Measurements from ENCODE around the gene FAM187B.

The FAM187B gene

GRCh38 chr19:35228177-35228930 is at the start of gene FAM187B:
TSS of gene FAM187B (minus strand) at chr19:35228739. CDS start at chr19:35228680, 59 bp downstream.
- no peak for DNase-seq

- DNase-seq: no peak
These were observed 48.3 kb upstream of the FAM187B start for GRCh38 chr19:35276706-35277281.

GRCh38 chr19:35274323-35274722 is 45.8 kb upstream of the FAM187B start:
- DNase-seq: no peak

GRCh38 chr19:35273686-35274259 is 45.2 kb upstream of the FAM187B start:
- DNase-seq: no peak

GRCh38 chr19:35272954-35273649 is 44.6 kb upstream of the FAM187B start:
- no peak for DNase-seq

- DNase-seq: no peak
These were observed 43.7 kb upstream of the FAM187B start for GRCh38 chr19:35272122-35272719.

- no peak for DNase-seq
These were observed 43.0 kb upstream of the FAM187B start for GRCh38 chr19:35271546-35271945.

- no peak for DNase-seq
These were observed 41.9 kb upstream of the FAM187B start for GRCh38 chr19:35270381-35270811.

GRCh38 chr19:35269438-35270117 is 41.0 kb upstream of the FAM187B start:
- peak; percentile 33 for DNase-seq

GRCh38 chr19:35268536-35269437 is 40.2 kb upstream of the FAM187B start, which contains the start of gene USF2:
TSS of gene USF2 (plus strand) at chr19:35268962. CDS start at chr19:35269102, 140 bp downstream.
- DNase-seq: peak; percentile 36

- DNase-seq: peak; percentile 36
These were observed 39.4 kb upstream of the FAM187B start for GRCh38 chr19:35267818-35268535.

GRCh38 chr19:35267353-35267817 is 38.8 kb upstream of the FAM187B start:
- DNase-seq: no peak

- DNase-seq: no peak
These were observed 38.2 kb upstream of the FAM187B start for GRCh38 chr19:35266520-35267352.

GRCh38 chr19:35265900-35266519 is 37.5 kb upstream of the FAM187B start:
- no peak for DNase-seq

- no peak for DNase-seq
These were observed 36.8 kb upstream of the FAM187B start for GRCh38 chr19:35265126-35265899.

- no peak for DNase-seq
These were observed 36.0 kb upstream of the FAM187B start for GRCh38 chr19:35264268-35265125.

GRCh38 chr19:35262101-35262761 is 33.7 kb upstream of the FAM187B start:
- DNase-seq: no peak

All from NCI-H1694 treated with DMSO at 0.1 percent for 48 hours (cell line).